SW480 (cell line): ENCODE measurements around the gene ZMIZ2.
"Not testable (repeated sequence)": the region's sequence is repeated elsewhere in the genome, so short reads cannot be mapped to it uniquely, and the experiment has no call there.

Experiments
- DNase-seq: peaks from one replicate; pipeline ENCODE4 v3.0.0-alpha.2; 2016; ENCODE audit warnings: low spot score

ZMIZ2 gene, protein sequence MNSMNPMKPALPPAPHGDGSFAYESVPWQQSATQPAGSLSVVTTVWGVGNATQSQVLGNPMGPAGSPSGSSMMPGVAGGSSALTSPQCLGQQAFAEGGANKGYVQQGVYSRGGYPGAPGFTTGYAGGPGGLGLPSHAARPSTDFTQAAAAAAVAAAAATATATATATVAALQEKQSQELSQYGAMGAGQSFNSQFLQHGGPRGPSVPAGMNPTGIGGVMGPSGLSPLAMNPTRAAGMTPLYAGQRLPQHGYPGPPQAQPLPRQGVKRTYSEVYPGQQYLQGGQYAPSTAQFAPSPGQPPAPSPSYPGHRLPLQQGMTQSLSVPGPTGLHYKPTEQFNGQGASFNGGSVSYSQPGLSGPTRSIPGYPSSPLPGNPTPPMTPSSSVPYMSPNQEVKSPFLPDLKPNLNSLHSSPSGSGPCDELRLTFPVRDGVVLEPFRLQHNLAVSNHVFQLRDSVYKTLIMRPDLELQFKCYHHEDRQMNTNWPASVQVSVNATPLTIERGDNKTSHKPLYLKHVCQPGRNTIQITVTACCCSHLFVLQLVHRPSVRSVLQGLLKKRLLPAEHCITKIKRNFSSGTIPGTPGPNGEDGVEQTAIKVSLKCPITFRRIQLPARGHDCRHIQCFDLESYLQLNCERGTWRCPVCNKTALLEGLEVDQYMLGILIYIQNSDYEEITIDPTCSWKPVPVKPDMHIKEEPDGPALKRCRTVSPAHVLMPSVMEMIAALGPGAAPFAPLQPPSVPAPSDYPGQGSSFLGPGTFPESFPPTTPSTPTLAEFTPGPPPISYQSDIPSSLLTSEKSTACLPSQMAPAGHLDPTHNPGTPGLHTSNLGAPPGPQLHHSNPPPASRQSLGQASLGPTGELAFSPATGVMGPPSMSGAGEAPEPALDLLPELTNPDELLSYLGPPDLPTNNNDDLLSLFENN

DNA sequence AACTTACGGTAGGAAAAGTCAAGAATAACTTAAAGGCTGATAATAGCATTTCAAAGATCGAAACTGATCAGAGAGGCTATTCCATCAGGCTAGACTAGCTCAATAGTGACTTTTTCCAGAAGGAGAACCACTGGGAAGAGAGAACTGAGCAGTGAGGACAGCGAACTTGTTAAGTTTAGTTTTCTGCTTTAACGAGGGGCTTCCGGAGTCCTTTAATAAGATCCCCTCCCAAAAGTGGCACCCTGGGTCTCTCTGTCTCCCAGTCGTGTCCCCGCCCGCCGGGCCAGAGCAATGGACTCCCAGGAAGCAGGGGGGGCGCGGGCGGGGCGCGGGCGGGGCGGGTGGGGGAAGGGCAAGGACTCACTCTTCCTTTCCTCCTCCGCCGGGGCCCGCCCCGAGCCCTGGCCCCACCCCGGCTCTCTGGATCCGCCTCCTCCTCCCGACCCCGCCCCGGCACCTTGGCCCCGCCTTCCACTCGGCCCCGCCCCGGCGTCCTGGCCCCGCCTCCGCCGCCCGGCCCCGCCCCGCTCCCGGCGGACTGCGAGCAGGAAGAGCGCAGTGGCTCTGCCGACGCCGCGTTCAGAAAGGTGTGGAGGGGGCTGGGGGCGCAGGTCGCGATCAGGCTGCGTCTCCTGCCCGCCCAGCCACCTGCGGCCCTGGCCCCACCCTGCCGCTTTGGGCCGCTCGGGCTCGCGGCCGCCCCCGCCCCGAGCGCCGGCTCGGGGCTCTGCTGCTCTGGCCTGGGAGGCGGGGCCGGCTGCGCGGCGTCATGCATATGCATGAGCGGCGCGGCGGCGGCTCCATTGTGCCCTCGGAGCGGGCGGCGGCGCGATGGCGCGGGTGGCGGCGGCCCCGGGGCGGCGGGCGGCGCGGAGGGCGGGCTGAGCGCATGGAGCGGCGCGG is at the start of gene ZMIZ2:
ZMIZ2 (plus strand) TSS at position 803 of the 903 bp plus-strand sequence. CDS start 7,403 bp downstream, outside the sequence.
- peak; percentile 92 for DNase-seq

DNA sequence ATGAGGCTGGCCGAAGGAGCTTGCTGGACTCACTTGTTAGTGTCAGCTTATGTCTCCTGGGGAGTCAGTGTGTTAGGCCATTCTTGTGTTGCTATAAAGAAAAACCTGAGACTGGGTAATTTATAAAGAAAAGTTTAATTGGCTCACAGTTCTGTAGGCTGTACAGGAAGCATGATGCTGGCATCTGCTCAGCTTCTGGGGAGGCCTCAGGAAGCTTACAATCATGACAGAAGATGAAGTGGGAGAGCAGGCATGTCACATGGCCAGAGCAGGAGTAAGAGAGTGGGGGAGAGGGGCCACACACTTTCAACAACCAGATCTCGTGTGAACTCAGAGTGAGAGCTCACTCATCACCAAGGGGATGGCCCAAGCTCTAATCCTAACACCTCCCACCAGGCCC is 49.0 kb upstream of the ZMIZ2 start:
- DNase-seq = not testable (repeated sequence)

DNA sequence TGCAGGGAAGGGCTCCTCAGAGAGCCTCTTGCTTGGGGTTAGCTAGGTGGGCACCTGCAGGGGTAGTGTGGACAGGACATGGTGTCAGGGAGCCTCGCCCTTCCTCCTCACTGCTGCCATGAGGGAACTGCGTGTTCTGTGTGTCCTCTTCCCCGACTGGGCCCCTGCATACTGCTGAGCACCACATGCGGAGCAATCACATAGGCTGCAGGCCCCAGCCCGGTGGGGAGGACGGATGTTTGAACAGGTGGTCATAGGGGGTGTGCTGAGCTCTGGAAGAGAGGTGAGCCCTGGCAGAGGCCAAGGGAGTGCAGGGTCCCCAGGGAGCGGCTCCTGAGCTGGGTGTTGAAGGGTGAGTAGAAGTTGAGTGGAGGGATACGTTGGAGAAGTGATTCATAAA is 48.3 kb upstream of the ZMIZ2 start:
- no peak for DNase-seq

DNA sequence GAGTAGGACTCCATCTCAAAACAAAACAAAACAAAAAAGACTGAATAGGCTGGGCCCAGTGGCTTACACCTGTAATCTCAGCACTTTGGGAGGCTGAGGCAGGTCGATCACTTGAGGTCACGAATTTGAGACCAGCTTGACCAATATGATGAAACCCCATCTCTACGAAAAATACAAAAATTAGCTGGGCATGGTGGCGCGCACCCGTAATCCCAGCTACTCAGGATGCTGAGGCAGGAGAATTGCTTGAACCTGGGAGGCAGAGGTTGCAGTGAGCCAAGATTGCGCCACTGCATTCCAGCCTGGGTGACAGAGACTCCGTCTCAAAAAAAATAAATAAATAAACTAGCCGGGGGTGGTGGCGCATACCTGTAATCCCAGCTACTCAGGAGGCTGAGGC is 45.3 kb upstream of the ZMIZ2 start:
- DNase-seq = not testable (repeated sequence)

DNA sequence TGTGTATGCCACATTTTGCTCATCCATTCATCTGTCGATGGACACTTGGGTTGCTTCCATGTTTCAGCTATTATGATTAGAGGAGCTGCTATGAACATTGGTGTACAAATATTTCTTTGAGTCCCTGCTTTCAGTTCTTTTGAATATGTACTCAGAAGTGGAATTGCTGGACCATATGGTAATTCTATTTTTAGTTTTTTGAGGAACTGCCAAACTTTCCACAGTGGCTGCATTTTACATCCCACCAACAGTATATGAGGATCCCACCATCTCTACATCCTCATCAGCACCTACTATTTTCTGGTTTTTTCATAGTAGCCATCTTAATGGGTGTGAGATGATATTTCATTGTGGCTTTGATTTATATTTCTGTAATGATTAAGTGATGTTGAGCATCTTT is 44.7 kb upstream of the ZMIZ2 start:
- DNase-seq = no peak

DNA sequence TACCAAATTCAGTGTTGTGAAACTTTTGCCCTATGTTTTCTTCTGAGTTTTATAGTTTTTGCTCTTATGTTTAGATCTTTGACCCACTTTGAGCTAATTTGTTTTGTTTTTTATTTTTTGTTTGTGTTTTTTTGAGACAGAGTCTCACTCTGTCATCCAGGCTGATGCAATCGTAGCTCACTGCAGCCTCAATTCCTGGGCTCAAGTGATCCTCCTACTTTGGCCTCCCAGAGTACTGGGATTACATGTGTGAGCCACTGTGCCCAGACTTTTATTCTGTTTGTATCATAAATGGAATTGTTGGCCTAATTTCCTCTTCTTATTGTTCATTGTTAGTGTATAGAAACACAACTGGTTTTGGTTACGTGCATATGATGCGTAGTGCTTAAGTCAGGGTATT is 43.2 kb upstream of the ZMIZ2 start:
- DNase-seq = no peak

DNA sequence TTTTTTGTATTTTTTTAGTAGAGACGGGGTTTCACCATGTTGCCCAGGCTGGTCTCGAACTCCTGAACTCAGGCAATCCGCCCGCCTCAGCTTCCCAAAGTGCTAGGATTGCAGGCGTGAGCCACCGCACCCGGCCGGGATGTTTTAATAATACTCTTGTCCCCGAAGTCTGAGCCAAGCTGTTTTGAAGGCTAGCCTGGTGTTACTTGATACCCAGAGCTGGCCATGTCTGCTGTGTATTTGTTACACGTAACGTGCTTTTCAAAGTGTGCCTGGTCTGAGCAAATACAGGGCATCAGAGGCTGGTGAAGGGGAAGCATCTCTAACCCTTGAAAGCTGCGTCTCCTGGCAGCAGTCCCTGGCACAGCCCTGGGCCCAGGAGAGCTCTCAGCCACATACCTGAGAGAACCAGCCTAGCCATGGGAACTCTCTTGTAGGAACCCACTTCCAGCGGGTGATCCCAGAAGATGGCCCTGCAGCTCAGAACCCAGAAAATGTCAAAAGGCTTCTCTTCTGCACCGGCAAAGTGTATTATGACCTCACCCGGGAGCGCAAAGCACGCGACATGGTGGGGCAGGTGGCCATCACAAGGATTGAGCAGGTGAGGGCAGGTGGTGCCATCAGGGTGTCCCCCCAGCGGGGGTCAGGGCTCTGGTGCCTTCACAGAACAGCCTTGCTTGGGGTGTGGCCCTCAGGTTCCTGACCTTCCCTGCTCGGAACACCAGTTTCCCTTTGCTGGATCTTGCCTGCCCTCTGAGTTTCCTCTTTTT is 41.7 kb upstream of the ZMIZ2 start:
- DNase-seq = no peak

DNA sequence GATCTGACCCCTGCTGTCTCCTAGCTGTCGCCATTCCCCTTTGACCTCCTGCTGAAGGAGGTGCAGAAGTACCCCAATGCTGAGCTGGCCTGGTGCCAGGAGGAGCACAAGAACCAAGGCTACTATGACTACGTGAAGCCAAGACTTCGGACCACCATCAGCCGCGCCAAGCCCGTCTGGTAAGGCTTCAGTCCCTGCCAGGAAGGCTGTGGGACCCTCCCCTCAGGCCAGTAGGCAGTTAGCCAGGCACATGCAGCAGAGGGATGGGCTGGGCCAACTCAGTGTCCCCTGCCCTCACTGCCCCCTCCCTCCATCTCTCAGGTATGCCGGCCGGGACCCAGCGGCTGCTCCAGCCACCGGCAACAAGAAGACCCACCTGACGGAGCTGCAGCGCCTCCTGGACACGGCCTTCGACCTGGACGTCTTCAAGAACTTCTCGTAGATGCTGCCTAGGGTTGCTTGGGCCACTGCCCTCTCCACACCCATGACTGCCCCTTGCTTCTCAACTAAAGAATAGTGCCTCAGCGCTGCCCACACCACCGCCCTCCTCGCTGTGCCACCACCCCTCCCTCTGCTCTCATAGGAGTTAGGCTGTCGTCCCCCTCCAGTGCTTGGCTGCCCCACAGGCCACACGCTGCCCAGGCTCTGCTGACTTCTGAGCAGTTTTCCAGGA is 41.0 kb upstream of the ZMIZ2 start:
- no peak for DNase-seq

DNA sequence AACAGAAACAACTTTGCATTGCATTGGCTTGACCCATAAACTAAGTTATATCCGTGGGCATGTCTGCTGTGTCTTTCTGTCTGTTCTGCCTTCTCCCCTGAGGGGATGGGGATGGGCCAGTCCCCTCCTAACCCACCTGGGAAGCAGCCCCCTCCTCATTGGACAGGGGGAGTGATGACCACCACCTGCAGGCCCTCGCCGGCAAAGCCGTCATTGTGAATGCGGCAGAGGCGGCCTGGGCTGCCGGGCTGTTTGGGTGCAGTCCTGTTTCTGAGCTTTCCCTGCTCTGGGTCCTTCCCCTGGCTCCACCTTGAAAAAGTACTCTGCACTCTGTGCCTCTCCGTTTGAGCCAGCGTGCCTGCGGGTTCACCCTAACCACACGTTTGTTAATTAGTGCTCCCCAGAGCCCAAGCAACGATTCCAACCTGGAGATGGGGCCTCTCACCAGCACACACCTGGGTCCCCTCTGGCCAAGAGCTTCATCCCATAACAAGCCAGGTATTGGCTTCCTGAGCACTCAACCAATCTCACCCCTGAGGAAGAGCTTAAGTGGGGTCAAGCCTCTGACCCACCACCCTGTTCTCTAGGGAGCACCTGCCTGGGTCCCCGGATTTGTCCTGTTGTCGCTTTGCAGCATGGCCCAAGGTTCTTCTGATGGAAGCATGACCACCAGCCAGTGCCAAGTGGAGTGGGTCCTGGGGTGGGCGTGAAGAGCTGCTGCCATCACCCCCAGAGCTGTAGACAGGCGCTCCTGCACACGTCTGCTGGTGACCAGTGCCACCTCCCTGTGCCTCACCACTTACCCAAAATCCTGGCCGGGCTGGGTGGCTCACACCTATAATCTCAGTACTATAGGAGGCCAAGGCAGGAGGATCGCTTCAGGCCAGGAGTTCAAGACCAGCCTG is 39.4 kb upstream of the ZMIZ2 start:
- no peak for DNase-seq

DNA sequence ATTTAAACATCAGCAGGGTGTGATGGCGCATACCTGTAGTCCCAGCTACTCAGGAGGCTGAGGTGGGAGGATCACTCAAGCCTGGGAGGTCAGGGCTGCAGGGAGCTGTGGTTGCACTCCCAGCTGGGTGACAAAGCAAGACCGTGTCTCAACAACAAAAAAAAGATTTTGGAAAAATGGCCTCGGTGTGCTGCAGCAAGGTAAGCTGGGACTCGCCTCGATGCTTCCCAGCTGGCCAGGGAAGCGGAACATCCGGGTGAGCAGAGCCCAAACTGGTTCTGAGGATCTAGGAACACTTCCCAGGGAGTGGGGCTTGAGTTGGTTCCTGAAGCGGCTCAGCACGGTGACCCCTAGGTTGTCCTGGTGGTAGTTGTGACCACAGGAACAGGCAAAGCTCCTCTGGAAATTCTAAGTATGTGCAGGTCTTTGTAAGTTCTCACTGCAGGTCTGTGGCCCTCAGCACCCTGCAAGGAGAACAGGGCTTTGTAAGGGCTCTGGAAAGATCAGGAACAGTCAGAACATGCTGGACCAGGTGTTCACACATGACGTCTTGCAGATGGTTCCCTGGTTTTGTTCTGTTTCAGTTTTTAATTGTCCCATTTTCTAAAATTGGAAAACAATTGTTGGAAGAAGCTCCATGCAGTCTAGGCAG is 38.6 kb upstream of the ZMIZ2 start:
- DNase-seq = no peak

DNA sequence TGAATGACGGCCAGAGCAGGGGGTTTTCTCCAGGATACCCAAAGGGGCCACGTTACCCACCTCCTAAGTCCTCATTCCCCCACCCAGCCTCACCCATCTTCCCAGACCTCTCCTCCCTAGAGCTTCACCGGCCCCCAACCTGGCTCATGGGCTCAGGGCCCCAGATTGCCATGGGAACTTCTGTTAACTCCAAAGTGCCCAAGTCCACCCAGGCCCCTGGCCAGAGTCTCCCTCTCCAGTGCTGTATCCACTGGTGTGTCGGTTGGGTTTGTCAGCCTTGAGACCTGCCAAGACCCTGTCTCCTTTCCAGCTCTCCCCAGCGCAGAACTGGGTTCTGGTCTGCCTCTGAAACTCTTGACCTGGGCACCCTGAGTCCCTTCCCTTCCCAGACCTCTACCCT is 37.1 kb upstream of the ZMIZ2 start:
- no peak for DNase-seq

DNA sequence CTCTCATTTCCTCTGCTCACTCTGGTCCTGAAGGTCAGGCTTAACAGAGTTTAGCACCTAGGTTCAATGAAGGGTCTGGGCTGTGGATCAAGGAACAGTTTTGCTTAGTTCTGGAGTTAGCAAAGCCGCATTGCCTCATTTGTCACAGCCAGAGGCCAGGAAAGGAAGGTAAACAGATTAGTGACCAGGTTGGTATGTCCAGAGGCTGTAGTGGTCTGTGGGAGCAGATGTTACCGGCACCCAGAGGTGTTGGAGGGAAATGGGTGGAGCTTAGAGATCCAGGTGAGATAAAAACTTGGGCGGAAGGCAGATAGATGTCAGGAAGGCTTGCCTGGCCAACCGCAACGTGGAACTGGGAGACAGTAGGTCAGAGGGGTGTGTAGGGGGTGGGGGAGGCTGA is 36.6 kb upstream of the ZMIZ2 start:
- peak; percentile 93 for DNase-seq

DNA sequence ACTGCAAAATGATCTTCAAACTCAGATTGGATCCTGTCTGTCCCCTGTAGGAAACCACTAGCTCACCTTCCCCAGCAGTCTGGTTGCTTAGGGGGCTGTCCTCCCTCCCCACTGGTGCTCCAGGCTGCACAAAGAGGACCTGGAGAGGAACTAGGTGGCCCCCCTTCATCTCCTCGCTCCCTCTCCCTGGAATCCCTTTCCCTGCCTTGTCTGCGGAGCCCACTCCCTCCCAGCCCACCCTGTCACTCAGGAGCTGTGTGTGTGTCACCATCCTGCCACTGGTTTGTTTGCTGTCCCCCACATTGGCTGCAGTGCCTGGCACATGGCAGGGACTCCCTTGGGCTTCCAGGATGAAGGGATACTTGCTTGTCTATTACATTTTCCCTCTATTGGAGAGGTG is 35.5 kb upstream of the ZMIZ2 start:
- no peak for DNase-seq

DNA sequence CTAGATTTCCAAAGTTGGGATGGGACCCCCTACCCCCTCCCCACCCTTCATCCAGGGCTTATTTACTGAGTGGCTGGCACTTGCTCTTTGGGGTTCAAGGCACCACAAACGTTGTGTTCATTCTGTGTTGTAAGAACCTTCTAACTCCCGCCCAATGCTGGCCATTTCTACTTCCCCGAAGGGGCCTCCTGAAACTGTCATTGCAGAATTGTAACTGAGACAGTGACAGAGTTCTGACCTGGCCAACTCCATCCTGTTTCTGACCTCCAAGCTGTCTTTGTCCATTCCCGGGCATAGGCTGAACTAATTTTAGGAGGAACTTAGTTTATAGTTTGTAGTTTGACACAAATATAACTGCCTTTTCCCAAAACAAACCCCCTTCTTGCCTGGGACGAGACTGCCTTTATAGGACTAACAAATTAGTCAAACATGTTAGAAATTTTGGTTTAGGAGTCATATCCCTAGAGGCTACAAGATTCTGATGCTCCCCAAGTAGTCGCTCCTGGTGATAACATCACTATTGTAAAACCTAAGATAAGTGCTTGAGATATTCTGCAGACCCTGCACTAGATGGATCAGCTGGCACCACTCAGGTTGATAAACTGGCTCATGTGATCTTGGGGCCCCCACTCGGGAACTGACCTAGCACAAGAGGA is 34.8 kb upstream of the ZMIZ2 start:
- DNase-seq = no peak

DNA sequence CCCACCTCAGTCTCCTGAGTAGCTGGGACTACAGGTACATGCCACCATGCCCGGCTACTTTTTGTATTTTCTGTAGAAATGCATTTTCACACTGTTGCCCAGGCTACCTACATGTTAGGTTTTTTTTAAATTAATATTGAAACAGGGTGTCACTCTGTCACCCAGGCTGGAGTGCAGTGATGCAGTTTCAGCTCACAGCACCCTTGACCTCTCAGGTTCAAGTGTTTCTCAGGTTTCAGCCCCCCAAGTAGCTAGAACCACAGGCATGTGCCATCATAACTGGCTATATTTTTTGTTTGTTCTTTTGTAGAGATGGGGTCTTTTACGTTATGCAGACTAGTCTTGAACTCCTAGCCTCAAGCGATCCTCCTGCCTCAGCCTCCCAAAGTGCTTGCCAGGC is 32.4 kb upstream of the ZMIZ2 start:
- DNase-seq = no peak

DNA sequence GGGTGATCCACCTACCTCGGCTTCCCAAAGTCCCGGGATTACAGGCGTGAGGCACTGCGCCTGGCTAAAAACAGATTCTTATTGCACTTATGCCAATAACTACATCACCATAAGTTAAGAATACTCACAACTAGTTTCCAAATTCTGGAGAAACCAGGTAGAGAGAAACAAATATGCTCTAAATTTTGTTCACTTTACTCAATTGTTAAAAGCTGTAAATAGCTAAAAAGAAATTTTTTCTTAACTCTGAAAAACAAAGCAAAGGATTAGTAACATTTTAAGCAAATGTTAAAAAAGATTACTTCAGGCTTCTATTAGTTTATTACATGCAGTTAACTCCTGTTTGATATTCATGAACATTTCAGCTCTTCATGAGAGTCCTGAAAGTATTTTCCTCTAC is 28.3 kb upstream of the ZMIZ2 start:
- no peak for DNase-seq

DNA sequence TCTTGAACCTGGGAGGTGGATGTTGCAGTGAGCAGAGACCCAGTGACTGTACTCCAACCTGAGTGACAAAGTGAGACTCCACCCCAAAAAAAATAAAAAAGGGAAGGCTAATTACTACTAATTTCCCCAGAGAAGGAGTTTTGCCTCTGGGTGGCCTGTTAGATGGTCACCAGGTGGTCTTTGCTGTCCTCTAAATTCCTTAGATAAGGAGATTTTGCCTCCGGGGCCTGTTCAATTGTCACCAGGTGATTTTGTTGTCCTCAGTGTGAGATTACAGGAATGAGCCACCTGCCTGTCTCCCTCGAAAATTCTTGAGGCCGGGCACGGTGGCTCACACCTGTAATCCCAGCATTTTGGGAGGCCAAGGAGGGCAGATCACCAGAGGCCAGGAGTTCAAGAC is 24.4 kb upstream of the ZMIZ2 start:
- no peak for DNase-seq

DNA sequence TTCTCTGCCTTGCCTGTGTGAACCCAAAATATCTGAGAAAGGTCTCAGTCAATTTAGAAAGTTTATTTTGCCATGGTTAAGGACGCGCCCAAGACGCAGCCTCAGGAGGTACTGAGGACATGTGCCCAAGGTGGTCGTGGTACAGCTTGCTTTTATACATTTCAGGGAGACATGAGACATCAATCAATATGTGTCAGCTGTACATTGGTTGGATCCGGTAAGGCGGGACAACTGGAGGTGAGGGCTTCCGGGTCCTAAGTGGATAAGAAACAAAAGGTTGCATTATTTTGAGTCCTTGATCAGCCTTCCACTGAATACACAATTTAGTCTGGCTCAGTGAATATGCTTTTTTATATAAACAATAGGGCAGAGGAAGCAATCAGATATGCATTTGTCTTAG is 22.4 kb upstream of the ZMIZ2 start:
- DNase-seq = not testable (repeated sequence)
